ENCODE results near the gene PPP1R3A.

GRCh38 chr7:113878394-113878992, 40.3 kb downstream of the PPP1R3A start:
- TF ChIP-seq ZNF248 (tag by site-specific recombination; IDR thresholded peaks at IDR 0.05) = no peak
- TF ChIP-seq CTCF (tag by site-specific recombination; IDR thresholded peaks at IDR 0.05) = no peak
- no peak for TF ChIP-seq ZBTB17 (tag by site-specific recombination; IDR thresholded peaks at IDR 0.05)
- no peak for TF ChIP-seq ZNF514 (tag by site-specific recombination; IDR thresholded peaks at IDR 0.05)
- TF ChIP-seq HIC1 (tag by site-specific recombination; IDR thresholded peaks at IDR 0.05) = no peak
- TF ChIP-seq PRDM1 (tag by site-specific recombination; IDR thresholded peaks at IDR 0.05) = no peak
- no peak for TF ChIP-seq ZNF629 (tag by site-specific recombination; IDR thresholded peaks at IDR 0.05)
- TF ChIP-seq ZNF140 (tag by site-specific recombination; IDR thresholded peaks at IDR 0.05) = no peak
- no peak for TF ChIP-seq ZSCAN30 (tag by site-specific recombination; IDR thresholded peaks at IDR 0.05)
- TF ChIP-seq ZNF114 (tag by site-specific recombination; IDR thresholded peaks at IDR 0.05) = no peak
- no peak for TF ChIP-seq ZNF112 (tag by site-specific recombination; IDR thresholded peaks at IDR 0.05)
- no peak for TF ChIP-seq KLF10 (tag by site-specific recombination; IDR thresholded peaks at IDR 0.05)
- no peak for TF ChIP-seq ZNF530 (tag by site-specific recombination; IDR thresholded peaks at IDR 0.05; ENCODE audit: low read depth)
